Coronary artery (tissue), 2 donors: ENCODE data around the gene ZBTB40.
A peak's percentile ranks its signal among the peaks of the same experiment; 100 is the strongest.

Experiments
- DNase-seq: peaks from one replicate; pipeline ENCODE4 v3.0.0-alpha.2; 2017; ENCODE audit warnings: low spot score
- H3K27ac ChIP-seq, 2 donors: fragments of 200-600 bp; sonication (generic); one replicate each; pipeline ENCODE4 v1.5.1; 2016 to 2019
- H3K4me3 ChIP-seq: fragments of 200-600 bp; sonication (generic); 2 replicates; pipeline ENCODE4 v1.5.1; 2016; ENCODE audit warnings: mild to moderate bottlenecking, moderate library complexity
- CTCF ChIP-seq: fragments of 200-600 bp; sonication (generic); IDR thresholded peaks from one replicate; pipeline ENCODE4 v1.5.1; 2019; ENCODE audit warnings: antibody characterized with exemption

The ZBTB40 gene

GRCh38 chr1:22451702-22452480, at the start of gene ZBTB40:
TSS of gene ZBTB40 (plus strand) at chr1:22451851. CDS start at chr1:22489949, 38,098 bp downstream.
- Histone ChIP-seq H3K27ac (peak within 1 kb of the TSS; percentile 80 to 99), H3K4me3 (peak within 1 kb of the TSS; percentile 98)
- peak; percentile 98 for DNase-seq
- no peak for TF ChIP-seq CTCF

GRCh38 chr1:22402356-22403053, 49.1 kb upstream of the ZBTB40 start:
- H3K27ac ChIP-seq: no peak overlapping the region
- no peak for TF ChIP-seq CTCF
- DNase-seq: no peak
- H3K4me3 ChIP-seq: no peak overlapping the region

GRCh38 chr1:22404486-22404885, 47.2 kb upstream of the ZBTB40 start:
- no peak overlapping the region for H3K4me3 ChIP-seq
- no peak overlapping the region for H3K27ac ChIP-seq
- no peak for TF ChIP-seq CTCF
- no peak for DNase-seq

GRCh38 chr1:22406722-22407495, 44.7 kb upstream of the ZBTB40 start:
- no peak overlapping the region for H3K27ac ChIP-seq
- DNase-seq: no peak
- no peak overlapping the region for H3K4me3 ChIP-seq
- TF ChIP-seq CTCF: no peak

- TF ChIP-seq CTCF: no peak
- Histone ChIP-seq H3K4me3 (no peak overlapping the region), H3K27ac (no peak overlapping the region)
- DNase-seq: no peak
Observed at GRCh38 chr1:22408230-22408629, 43.4 kb upstream of the ZBTB40 start.

- Histone ChIP-seq H3K4me3 (no peak overlapping the region), H3K27ac (no peak overlapping the region)
- TF ChIP-seq CTCF: no peak
- no peak for DNase-seq
Observed at GRCh38 chr1:22410401-22410800, 41.2 kb upstream of the ZBTB40 start.
